ENCODE data around the gene CHRNA1.

CHRNA1 gene

GRCh38 chr2:174761837-174762236 lies 2.4 kb downstream of the CHRNA1 start:
- no peak for DNase-seq (ENCODE audit: low read depth in 2 of 2, low spot score in 1 of 2)

- DNase-seq (ENCODE audit: low read depth in 2 of 2, low spot score in 1 of 2): no peak
These were observed 3.3 kb downstream of the CHRNA1 start for GRCh38 chr2:174760845-174761473.

- no peak for DNase-seq (ENCODE audit: low read depth in 2 of 2, low spot score in 1 of 2)
These were observed 4.7 kb downstream of the CHRNA1 start for GRCh38 chr2:174759381-174760065.

GRCh38 chr2:174756743-174757142 lies 7.5 kb downstream of the CHRNA1 start:
- no peak for DNase-seq (ENCODE audit: low read depth in 2 of 2, low spot score in 1 of 2)

GRCh38 chr2:174753038-174753633 lies 11.1 kb downstream of the CHRNA1 start:
- no peak for DNase-seq (ENCODE audit: low read depth in 2 of 2, low spot score in 1 of 2)

DNA sequence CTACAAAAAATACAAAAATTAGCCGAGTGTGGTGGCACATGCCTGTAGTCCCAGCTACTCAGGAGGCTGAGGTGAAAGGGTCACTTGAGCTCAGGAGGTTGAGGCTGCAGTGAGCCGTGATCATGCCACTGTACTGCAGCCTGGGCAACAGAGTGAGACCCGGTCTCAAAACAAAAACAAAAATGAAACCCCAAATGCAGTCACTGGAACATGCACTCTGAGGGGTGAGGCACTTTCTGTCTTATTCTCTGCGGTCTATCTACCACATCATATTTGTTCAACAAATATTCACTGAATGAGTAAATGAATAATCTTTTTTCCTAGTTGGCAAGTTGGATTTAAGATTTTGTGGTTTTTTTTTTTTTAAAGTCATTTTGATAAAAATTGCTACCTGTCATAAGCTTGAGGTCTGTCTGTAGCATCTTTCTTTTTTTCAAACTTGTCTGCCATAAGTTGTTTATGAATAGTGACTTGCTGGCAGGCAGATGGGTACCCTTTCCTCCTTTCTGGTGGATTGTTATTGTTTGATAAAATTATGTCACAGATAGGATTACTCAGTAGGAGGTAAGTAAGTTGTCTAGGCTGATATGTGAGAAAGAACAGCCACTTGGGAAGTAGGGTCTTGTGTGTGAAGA lies 11.8 kb downstream of the CHRNA1 start:
- no peak for DNase-seq (ENCODE audit: low read depth in 2 of 2, low spot score in 1 of 2)

- DNase-seq (ENCODE audit: low read depth in 2 of 2, low spot score in 1 of 2): no peak
These were observed 13.3 kb downstream of the CHRNA1 start for GRCh38 chr2:174750923-174751441.

DNA sequence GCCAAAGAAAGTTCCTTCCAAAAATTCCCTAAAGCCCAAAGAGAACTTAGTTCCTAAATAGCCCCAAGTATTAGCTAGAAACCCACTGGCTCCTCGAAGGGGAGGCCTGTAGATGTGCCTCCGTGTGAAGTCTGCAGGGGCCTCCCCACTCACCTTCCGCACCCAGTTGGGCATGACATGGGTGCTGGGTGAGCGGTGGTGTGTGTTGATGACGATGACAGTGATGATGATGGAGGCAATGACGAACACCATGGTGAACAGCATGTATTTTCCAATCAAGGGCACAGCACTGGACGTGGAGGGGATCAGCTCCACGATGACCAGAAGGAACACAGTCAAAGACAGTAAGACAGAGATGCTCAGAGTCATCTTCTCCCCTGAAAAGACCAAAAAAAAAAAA lies 14.5 kb downstream of the CHRNA1 start:
- no peak for DNase-seq (ENCODE audit: low read depth in 2 of 2, low spot score in 1 of 2)

DNA sequence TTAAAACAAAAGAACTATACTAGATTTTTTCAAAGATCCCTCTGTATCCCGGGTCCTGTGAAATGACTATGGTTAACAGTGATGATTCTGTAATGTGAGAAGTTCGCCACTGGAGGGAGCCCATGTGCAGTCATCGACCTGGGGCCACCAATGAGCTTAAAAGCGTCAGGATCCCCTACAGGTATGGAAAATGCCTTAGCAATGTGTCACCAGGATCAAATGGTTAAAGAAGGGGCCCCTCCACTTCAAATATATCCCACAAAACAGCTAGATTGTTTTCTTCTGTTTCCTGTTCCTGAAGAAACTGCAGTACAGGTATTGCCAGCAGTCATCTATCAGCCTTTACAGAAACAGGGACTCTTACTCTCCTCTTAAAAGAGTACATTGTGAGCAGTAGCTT lies 15.3 kb downstream of the CHRNA1 start:
- DNase-seq (ENCODE audit: low read depth in 2 of 2, low spot score in 1 of 2): peak; percentile 43 to 55

DNA sequence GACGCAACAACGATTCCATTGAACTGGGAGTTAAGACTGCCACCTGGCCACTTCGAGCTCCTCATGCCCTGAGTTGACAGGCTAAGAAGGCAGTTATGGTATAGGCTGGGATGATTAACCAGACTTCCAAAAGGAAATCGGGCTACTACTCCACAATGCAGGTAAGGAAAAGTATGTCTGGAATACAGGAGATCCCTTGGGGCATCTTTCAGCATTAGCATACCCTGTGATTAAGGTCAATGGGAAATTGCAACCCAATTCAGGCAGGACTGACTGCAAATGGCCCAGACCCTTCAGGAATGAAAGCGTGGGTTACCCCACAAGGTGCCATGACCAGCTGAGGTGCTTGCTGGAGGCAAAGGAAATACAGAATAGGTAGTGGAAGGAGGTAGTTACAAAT lies 19.1 kb downstream of the CHRNA1 start:
- no peak for DNase-seq (ENCODE audit: low read depth in 2 of 2, low spot score in 1 of 2)

DNA sequence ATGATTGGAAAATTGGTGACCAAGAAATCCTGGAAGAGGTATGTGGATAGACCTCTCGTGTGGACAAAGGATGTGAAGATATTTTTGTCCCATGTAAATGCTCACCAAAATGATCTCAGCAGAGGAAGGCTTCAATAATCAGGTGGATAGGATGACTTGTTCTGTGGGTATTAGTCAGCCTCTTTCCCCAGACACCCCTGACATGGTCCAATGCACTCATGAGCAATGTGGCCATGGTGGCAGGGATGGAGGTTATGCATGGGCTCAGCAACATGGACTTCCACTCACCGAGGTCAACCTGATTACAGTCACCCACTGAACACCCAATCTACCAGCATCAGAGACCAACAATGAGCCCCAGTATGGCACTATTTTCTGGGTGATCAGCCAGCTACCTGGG lies 20.2 kb downstream of the CHRNA1 start:
- no peak for DNase-seq (ENCODE audit: low read depth in 2 of 2, low spot score in 1 of 2)

GRCh38 chr2:174740721-174741120 lies 23.6 kb downstream of the CHRNA1 start:
- no peak for DNase-seq (ENCODE audit: low read depth in 2 of 2, low spot score in 1 of 2)

- no peak for DNase-seq (ENCODE audit: low read depth in 2 of 2, low spot score in 1 of 2)
These were observed 25.4 kb downstream of the CHRNA1 start for GRCh38 chr2:174738841-174739240.

DNA sequence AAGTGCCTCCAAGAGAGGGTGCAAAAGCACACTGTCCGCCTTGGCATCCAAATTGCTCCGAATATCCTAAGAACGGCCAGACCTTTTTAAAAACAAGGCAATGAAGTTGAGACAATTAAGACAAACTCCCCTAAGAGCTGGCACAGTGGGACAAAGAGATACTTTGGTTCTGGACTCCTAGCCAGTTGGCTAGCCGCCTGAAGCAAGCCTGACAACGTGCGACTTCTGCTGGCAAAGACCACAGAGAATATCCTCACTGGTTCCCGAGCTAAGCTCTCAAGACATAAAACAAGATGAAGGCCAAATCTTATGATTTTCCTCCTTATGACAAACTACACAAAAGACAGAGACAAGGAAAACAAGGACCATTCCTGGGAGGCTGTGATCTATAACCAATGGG lies 32.7 kb downstream of the CHRNA1 start:
- no peak for DNase-seq (ENCODE audit: low read depth in 2 of 2, low spot score in 1 of 2)

DNA sequence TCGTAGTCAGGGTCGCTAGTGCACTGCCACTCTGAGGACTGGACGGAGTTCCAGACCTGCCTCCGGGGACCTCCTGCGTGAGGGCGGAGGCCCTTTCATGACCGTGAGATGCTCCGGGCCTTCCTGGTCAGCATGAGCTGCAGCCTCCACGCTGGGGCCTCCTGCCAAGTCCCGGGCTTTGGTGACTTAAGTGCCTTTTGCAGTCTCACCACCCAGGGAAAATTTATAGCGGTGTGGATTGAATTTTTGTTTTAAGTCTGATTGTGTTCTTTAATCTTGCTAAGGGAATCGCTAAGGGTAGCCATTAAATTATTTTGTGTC lies 33.6 kb downstream of the CHRNA1 start:
- DNase-seq (ENCODE audit: low read depth in 2 of 2, low spot score in 1 of 2): no peak

DNA sequence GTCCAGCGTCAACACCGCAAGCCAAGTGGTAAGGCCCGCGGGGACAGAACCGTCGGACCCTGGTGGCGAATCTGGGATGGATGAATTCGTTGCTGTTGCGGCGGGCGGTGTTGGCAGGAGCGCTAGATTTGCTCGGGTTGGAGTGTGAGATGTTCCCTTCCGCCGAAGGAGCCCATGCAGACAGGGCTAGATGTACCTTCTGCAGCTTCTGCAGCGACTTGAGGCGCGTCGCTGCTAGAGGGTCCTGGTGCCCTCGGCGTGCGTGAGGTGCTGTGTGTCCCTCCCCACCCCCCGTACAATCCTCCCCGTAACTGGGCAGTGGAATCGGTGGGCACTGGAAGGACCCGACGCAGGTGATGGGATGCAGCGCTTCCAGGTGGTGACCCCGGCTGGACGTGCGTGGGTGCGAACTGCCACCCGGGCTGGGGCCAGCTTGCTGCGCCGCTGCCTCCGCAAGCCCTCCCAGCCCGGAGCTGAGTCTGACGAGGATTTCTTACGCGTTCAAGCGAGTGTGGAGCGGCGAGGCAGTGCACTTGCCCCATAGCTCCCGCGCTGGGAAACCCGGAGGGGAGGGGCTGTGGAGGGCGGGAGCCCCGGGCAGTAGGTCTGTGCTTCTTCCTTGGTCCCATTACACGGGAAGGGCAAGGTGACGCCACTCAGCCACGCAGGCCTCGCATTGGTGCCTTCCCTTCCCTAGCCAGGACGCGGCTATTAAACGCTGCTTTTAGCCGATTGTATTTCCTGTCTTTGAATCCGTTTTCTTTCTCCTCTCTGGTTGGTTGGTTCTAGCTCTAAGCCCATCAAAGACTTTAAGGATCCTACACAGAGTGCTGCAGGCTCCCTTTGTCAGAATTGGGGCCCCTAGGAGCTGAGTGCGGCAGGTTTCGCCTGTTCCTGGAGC lies 34.2 kb downstream of the CHRNA1 start:
- DNase-seq (ENCODE audit: low read depth in 2 of 2, low spot score in 1 of 2): no peak

GRCh38 chr2:174728096-174728495 lies 36.2 kb downstream of the CHRNA1 start:
- DNase-seq (ENCODE audit: low read depth in 2 of 2, low spot score in 1 of 2): no peak

GRCh38 chr2:174726212-174726611 lies 38.1 kb downstream of the CHRNA1 start:
- no peak for DNase-seq (ENCODE audit: low read depth in 2 of 2, low spot score in 1 of 2)

GRCh38 chr2:174722942-174723592 lies 41.2 kb downstream of the CHRNA1 start:
- no peak for DNase-seq (ENCODE audit: low read depth in 2 of 2, low spot score in 1 of 2)

GRCh38 chr2:174719016-174719415 lies 45.3 kb downstream of the CHRNA1 start:
- DNase-seq (ENCODE audit: low read depth in 2 of 2, low spot score in 1 of 2): no peak

GRCh38 chr2:174718591-174718990 lies 45.7 kb downstream of the CHRNA1 start:
- no peak for DNase-seq (ENCODE audit: low read depth in 2 of 2, low spot score in 1 of 2)
